ENCODE measurements around the gene HDGF. TPM values are rescaled to one million over a fixed set of nuclear protein-coding genes. Genes with fewer than 3 reads are reported as not detected.
"Not testable (repeated sequence)": the region's sequence is repeated elsewhere in the genome, so short reads cannot be mapped to it uniquely, and the experiment has no call there.

HDGF gene
- polyA plus RNA-seq, 6 donors from 2014 or later, result 19.6 to 33.8 (median 26.3) TPM

DNA sequence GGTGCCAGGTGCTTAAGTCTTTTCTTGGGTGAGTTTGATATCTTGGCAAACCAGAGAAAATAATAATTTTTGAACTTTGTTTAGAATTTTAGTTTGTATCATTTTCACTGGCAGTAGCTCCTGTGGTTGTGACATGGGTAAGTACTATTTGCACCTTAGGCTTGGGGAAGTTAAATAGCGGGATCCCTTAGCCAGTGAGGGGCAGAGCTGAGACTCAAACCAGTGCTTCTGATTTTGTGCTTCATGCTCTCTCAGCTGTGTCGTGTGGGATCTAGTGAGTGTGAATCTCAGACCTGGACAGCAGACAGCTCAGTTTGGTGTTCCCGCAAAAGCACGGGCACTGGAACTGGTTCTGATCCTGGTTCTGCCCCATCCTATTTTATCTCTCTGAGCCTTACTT is 25.5 kb upstream of the HDGF start:
- Mint-ChIP-seq H3K4me3 (no peak overlapping the region), H3K4me1 (peaks cover 39 to 53% (median 46%) of the 10 kb centered on the region in 3 donors), H3K9me3 (no peaks in the 10 kb centered on the region), H3K36me3 (peaks cover 5 to 10% of the 10 kb centered on the region in 2 donors), H3K27ac (peak overlapping the region in 2 of 6 donors; percentile 29 to 39), H3K27me3 (no peaks in the 10 kb centered on the region)
- DNase-seq (no peak), ATAC-seq (ENCODE audit: low read depth in 2 of 2) (no peak)

DNA sequence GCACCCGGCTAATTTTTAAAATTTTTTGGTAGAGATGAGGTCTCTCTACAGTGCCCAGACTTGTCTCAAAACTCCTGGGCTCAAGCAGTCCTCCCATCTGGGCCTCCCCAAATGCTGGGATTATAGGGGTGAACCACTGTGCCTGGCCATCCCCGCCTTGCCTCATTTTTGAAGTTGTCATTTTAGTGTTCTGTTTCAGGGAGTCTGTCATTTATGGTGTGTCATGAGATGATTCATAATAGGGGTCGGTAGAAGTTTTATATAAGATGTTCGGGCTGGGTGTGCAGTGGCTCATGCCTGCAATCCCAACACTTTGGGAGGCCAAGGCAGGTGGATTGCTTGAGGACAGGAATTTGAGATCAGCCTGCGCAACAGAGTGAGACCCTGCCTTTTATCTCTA is 24.3 kb upstream of the HDGF start:
- ATAC-seq (ENCODE audit: low read depth in 2 of 2) (no peak), DNase-seq (no peak)
- Mint-ChIP-seq H3K27ac (peak overlapping the region in 3 of 6 donors; percentile 25 to 55 (median 54)), H3K36me3 (peaks cover 8 to 13% of the 10 kb centered on the region in 2 donors), H3K4me1 (peaks cover 38 to 51% (median 49%) of the 10 kb centered on the region in 3 donors), H3K27me3 (no peaks in the 10 kb centered on the region), H3K9me3 (no peaks in the 10 kb centered on the region), H3K4me3 (no peak overlapping the region)

- peak overlapping the region in 2 of 6 donors; percentile 4 to 47 for H3K27ac Mint-ChIP-seq
- ATAC-seq (ENCODE audit: low read depth in 2 of 2) (no peak), DNase-seq (no peak)
- H3K4me3 Mint-ChIP-seq, result no peak overlapping the region
- H3K27me3 Mint-ChIP-seq, result no peaks in the 10 kb centered on the region
- H3K36me3 Mint-ChIP-seq, result peaks cover 12 to 19% of the 10 kb centered on the region in 2 donors
- H3K4me1 Mint-ChIP-seq, result peaks cover 51 to 69% (median 69%) of the 10 kb centered on the region in 3 donors
- no peaks in the 10 kb centered on the region for H3K9me3 Mint-ChIP-seq
These were observed 22.1 kb upstream of the HDGF start for GRCh38 chr1:156773607-156774006.

DNA sequence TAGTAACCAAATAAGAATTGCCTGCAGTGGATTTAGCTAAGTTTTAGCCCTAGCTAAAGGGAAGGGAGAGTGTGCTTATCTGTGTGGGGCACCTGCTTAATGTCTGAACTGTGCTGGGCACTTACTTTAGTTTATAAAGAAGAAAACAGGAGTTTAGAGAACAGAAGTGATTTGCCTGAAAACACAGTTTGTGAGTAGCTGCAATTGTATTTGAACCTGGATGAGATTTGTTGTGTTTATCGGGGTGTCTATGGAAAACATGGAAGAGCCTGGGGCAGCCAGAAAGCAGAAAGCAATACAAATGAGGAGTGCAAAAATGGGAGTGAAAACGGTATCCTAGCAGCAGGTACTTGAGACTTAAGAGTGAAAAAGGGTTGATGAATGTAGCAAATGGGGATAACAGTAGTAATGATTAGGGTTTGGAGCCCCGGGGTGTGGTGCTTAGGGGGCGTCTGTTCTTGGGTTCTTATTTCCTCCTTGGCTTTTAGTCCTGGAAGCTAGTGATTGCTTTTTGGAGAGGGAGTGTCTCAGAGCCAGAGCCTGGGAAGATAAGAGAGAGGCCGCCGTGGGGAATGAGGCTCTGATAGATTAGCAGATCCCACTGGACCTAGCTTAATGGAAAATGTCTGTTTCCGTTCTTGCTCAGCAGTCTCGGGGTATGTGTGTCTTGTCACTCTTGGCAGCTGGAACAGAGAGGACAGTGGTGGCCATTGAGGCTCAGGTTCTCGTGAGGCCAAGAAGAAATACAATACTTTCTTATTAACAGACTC is 21.4 kb upstream of the HDGF start:
- ATAC-seq (ENCODE audit: low read depth in 2 of 2) (no peak), DNase-seq (no peak)
- Mint-ChIP-seq H3K4me3 (peak overlapping the region in 1 of 8 donors; percentile 4), H3K4me1 (peaks cover 50 to 76% (median 68%) of the 10 kb centered on the region in 3 donors), H3K9me3 (no peaks in the 10 kb centered on the region), H3K27ac (peak overlapping the region in 4 of 6 donors; percentile 20 to 81 (median 71)), H3K36me3 (peaks cover 12 to 19% of the 10 kb centered on the region in 2 donors), H3K27me3 (no peaks in the 10 kb centered on the region)

- Mint-ChIP-seq H3K27ac (peak overlapping the region in 1 of 6 donors; percentile 67), H3K36me3 (peaks cover 12 to 19% of the 10 kb centered on the region in 2 donors), H3K9me3 (no peaks in the 10 kb centered on the region), H3K4me1 (peaks cover 46 to 71% (median 61%) of the 10 kb centered on the region in 3 donors), H3K4me3 (no peak overlapping the region), H3K27me3 (no peaks in the 10 kb centered on the region)
- no peak for DNase-seq
- ATAC-seq (ENCODE audit: low read depth in 2 of 2), result no peak
These were observed 20.7 kb upstream of the HDGF start for GRCh38 chr1:156772222-156772621.

DNA sequence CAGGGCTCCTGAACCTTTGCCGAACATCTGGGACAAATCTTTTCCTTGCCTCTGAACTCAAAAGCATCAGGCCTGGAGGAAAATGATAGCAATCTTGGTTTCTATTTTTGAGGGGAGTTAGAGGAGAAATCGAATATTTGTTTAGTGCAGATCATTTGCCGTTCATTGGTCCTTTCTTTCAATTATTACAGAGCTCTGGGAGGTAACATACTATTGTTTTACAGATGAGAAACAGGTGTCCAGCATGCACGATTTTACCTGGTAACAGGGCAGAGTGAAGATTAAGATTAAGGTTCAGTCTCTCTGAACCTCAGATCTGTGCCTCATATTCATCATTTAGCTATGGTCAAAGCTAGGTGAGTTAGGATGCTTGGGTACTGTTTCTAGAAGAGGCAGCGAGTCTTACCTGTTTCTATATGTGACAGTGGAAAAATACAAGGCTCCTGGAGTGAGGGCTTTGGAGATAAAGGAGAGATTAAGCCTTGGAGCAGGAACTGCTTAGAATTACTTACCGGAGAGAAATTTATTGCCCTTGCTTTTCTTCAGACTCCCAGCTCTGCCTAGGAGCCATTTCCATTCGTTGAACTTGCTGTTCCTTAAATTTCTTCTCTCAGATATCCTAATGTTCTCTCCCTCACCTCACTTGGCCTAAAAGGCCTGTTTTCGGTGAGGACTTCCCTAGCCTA is 17.3 kb upstream of the HDGF start:
- DNase-seq (no peak), ATAC-seq (ENCODE audit: low read depth in 2 of 2) (no peak)
- Mint-ChIP-seq H3K4me1 (peaks cover 41 to 51% (median 47%) of the 10 kb centered on the region in 3 donors), H3K4me3 (peak overlapping the region in 1 of 8 donors; percentile 30), H3K9me3 (no peaks in the 10 kb centered on the region), H3K27ac (peak overlapping the region in 2 of 6 donors; percentile 10 to 86), H3K27me3 (no peaks in the 10 kb centered on the region), H3K36me3 (peaks cover 12 to 17% of the 10 kb centered on the region in 2 donors)

GRCh38 chr1:156767879-156768604 is 16.6 kb upstream of the HDGF start:
- peak overlapping the region in 1 of 6 donors; percentile 86 for H3K27ac Mint-ChIP-seq
- DNase-seq (no peak), ATAC-seq (ENCODE audit: low read depth in 2 of 2) (peak in 1 of 2 donors; percentile 6)
- peaks cover 12 to 13% of the 10 kb centered on the region in 2 donors for H3K36me3 Mint-ChIP-seq
- H3K9me3 Mint-ChIP-seq, result no peaks in the 10 kb centered on the region
- H3K27me3 Mint-ChIP-seq, result no peaks in the 10 kb centered on the region
- no peak overlapping the region for H3K4me3 Mint-ChIP-seq
- peaks cover 37 to 45% (median 40%) of the 10 kb centered on the region in 3 donors for H3K4me1 Mint-ChIP-seq

GRCh38 chr1:156767101-156767878 is 15.8 kb upstream of the HDGF start, which contains the start of gene PRCC:
TSS of gene PRCC (plus strand) at chr1:156767535. CDS start at chr1:156767772, 237 bp downstream.
- DNase-seq (peak; percentile 98), ATAC-seq (ENCODE audit: low read depth in 2 of 2) (peak; percentile 91)
- Mint-ChIP-seq H3K27me3 (no peaks in the 10 kb centered on the region), H3K4me1 (peaks cover 31 to 38% (median 33%) of the 10 kb centered on the region in 3 donors), H3K36me3 (peaks cover 12 to 13% of the 10 kb centered on the region in 2 donors), H3K27ac (peak within 1 kb of the TSS in 4 of 6 donors; percentile 24 to 86 (median 60)), H3K9me3 (no peaks in the 10 kb centered on the region), H3K4me3 (no peak within 1 kb of the TSS)

- no peak for ATAC-seq (ENCODE audit: low read depth in 2 of 2)
- Mint-ChIP-seq H3K4me1 (peaks cover 30 to 34% (median 33%) of the 10 kb centered on the region in 3 donors), H3K4me3 (no peak overlapping the region), H3K27ac (peak overlapping the region in 4 of 6 donors; percentile 24 to 76 (median 36)), H3K9me3 (no peaks in the 10 kb centered on the region), H3K27me3 (no peaks in the 10 kb centered on the region), H3K36me3 (peaks cover 10 to 13% of the 10 kb centered on the region in 2 donors)
- no peak for DNase-seq
These were observed 15.0 kb upstream of the HDGF start for GRCh38 chr1:156766298-156767100.

DNA sequence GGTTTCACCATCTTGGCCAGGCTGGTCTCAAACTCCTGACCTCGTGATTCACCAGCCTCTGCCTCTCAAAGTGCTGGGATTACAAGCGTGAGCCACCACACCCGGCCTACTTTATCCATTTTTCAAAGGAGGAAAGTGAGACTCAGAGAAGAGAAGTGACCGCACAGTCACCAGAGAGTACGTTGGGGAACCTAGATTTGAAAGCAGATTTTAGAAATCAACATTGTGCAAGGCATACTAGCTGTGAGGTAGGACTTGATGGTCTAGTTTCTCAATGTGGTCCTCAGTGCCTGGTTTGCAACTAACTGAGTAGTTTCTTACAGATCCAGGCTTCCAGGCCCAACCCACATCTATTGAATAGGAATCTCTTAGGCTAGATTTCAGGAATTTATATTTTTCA is 14.2 kb upstream of the HDGF start:
- H3K4me3 Mint-ChIP-seq, result peak overlapping the region in 2 of 8 donors; percentile 16 to 44
- DNase-seq, result no peak

GRCh38 chr1:156765136-156765535 is 13.7 kb upstream of the HDGF start:
- H3K27me3 Mint-ChIP-seq; H3K4me3 Mint-ChIP-seq; ATAC-seq (ENCODE audit: low read depth in 2 of 2); H3K27ac Mint-ChIP-seq; H3K36me3 Mint-ChIP-seq; H3K9me3 Mint-ChIP-seq; DNase-seq: not testable (repeated sequence)
- peaks cover 19 to 20% (median 20%) of the 10 kb centered on the region in 3 donors for H3K4me1 Mint-ChIP-seq

More for the DNA sequence above, 14.2 kb upstream of the HDGF start:
- H3K27ac Mint-ChIP-seq, result peak overlapping the region in 1 of 6 donors; percentile 24
- H3K27me3 Mint-ChIP-seq, result no peaks in the 10 kb centered on the region
- H3K4me1 Mint-ChIP-seq, result peaks cover 22 to 25% (median 24%) of the 10 kb centered on the region in 3 donors
- no peak for ATAC-seq (ENCODE audit: low read depth in 2 of 2)
- H3K9me3 Mint-ChIP-seq, result no peaks in the 10 kb centered on the region
- peaks cover 2 to 5% of the 10 kb centered on the region in 2 donors for H3K36me3 Mint-ChIP-seq

DNA sequence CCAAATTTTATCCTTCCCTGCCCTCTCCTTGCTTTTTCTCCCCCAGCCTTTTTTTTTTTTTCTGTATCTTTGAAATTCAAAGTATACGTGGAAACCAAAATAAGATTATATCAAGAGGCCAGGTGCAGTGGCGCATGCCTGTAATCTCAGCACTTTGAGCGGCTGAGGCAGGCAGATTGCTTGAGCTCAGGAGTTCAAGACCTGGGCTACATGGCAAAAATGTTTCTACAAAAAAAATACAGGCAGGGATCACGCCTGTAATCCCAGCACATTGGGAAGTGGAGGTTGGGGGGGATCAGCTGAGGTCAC is 9.3 kb upstream of the HDGF start:
- H3K4me1 Mint-ChIP-seq, result peaks cover 0 to 6% (median 0%) of the 10 kb centered on the region in 3 donors
- no peak for DNase-seq
- H3K9me3 Mint-ChIP-seq, result no peaks in the 10 kb centered on the region
- no peak overlapping the region for H3K4me3 Mint-ChIP-seq
- no peak for ATAC-seq (ENCODE audit: low read depth in 2 of 2)
- peak overlapping the region in 1 of 6 donors; percentile 37 for H3K27ac Mint-ChIP-seq
- no peaks in the 10 kb centered on the region for H3K27me3 Mint-ChIP-seq
- H3K36me3 Mint-ChIP-seq, result no peaks in the 10 kb centered on the region

Data from naive B cell (primary cell).